DMS53 (cell line): ENCODE results near the gene PRDM11.
A peak's percentile ranks its signal among the peaks of the same experiment; 100 is the strongest.

Source experiments
- DNase-seq: peaks from one replicate; lab custom pipeline; 2025; lab: John Stamatoyannopoulos, UW

The PRDM11 gene

GRCh38 chr11:45263773-45264172, 117.3 kb downstream of the PRDM11 start:
- no peak for DNase-seq

GRCh38 chr11:45264839-45265515, 118.5 kb downstream of the PRDM11 start:
- peak; percentile 82 for DNase-seq

GRCh38 chr11:45265969-45266675, 119.7 kb downstream of the PRDM11 start:
- no peak for DNase-seq

GRCh38 chr11:45266676-45267020, 120.2 kb downstream of the PRDM11 start:
- peak; percentile 41 for DNase-seq

GRCh38 chr11:45267052-45267451, 120.6 kb downstream of the PRDM11 start:
- peak; percentile 53 for DNase-seq

GRCh38 chr11:45267652-45268299, 121.3 kb downstream of the PRDM11 start:
- DNase-seq = peak; percentile 92

- DNase-seq = no peak
Observed at GRCh38 chr11:45269678-45270077, 123.2 kb downstream of the PRDM11 start.

- DNase-seq = peak; percentile 68
Observed at GRCh38 chr11:45270946-45271716, 124.7 kb downstream of the PRDM11 start.

- peak; percentile 89 for DNase-seq
Observed at GRCh38 chr11:45272701-45273100, 126.3 kb downstream of the PRDM11 start.

- no peak for DNase-seq
Observed at GRCh38 chr11:45273509-45273908, 127.1 kb downstream of the PRDM11 start.

GRCh38 chr11:45274206-45274605, 127.8 kb downstream of the PRDM11 start:
- DNase-seq = no peak

- DNase-seq = no peak
Observed at GRCh38 chr11:45275828-45276227, 129.4 kb downstream of the PRDM11 start.

GRCh38 chr11:45278714-45279113, 132.3 kb downstream of the PRDM11 start:
- DNase-seq = peak; percentile 74

- DNase-seq = no peak
Observed at GRCh38 chr11:45279645-45280044, 133.2 kb downstream of the PRDM11 start.

GRCh38 chr11:45280449-45280848, 134.0 kb downstream of the PRDM11 start:
- DNase-seq = peak; percentile 97

GRCh38 chr11:45282081-45282480, 135.6 kb downstream of the PRDM11 start:
- DNase-seq = peak; percentile 15
